Measurements from ENCODE around the gene ARAP1.

DNA sequence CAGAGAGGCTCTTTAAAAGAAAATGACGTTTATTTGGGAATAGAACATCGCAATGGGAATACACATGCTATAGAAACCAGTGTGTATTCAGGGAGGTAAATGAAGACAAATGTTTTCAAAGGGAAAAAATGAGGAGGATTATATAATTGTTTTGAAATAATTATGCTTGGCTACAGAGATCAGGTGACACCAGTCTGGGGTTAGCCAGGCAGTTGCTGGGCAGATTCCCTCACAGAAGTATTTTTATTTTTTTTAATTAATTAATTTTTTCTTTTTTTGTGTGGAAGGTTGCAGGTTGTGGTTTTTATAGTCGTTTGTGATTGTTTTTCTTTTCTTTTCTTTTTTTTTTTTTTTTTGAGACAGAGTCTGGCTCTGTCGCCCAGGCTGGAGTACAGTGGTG lies 47.2 kb upstream of the ARAP1 start:
- TF ChIP-seq, protein P1, sequence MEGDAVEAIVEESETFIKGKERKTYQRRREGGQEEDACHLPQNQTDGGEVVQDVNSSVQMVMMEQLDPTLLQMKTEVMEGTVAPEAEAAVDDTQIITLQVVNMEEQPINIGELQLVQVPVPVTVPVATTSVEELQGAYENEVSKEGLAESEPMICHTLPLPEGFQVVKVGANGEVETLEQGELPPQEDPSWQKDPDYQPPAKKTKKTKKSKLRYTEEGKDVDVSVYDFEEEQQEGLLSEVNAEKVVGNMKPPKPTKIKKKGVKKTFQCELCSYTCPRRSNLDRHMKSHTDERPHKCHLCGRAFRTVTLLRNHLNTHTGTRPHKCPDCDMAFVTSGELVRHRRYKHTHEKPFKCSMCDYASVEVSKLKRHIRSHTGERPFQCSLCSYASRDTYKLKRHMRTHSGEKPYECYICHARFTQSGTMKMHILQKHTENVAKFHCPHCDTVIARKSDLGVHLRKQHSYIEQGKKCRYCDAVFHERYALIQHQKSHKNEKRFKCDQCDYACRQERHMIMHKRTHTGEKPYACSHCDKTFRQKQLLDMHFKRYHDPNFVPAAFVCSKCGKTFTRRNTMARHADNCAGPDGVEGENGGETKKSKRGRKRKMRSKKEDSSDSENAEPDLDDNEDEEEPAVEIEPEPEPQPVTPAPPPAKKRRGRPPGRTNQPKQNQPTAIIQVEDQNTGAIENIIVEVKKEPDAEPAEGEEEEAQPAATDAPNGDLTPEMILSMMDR (IDR thresholded peaks at IDR 0.05): no peak
- TF ChIP-seq EZH2phosphoT487 (IDR thresholded peaks at IDR 0.05) (no peak), EZH2 (IDR thresholded peaks at IDR 0.05) (no peak)
